GM19395 (cell line): ENCODE measurements around the gene ANAPC7.
"Not testable (repeated sequence)": the region's sequence is repeated elsewhere in the genome, so short reads cannot be mapped to it uniquely, and the experiment has no call there.

Experiments
- ATAC-seq: cut with Tn5 transposase; IDR thresholded peaks from one replicate; pipeline ENCODE4 v1.9.1; 2021; ENCODE audit warnings: mild to moderate bottlenecking, moderate library complexity; ENCODE audit not compliant: unreplicated experiment

ANAPC7 gene, protein sequence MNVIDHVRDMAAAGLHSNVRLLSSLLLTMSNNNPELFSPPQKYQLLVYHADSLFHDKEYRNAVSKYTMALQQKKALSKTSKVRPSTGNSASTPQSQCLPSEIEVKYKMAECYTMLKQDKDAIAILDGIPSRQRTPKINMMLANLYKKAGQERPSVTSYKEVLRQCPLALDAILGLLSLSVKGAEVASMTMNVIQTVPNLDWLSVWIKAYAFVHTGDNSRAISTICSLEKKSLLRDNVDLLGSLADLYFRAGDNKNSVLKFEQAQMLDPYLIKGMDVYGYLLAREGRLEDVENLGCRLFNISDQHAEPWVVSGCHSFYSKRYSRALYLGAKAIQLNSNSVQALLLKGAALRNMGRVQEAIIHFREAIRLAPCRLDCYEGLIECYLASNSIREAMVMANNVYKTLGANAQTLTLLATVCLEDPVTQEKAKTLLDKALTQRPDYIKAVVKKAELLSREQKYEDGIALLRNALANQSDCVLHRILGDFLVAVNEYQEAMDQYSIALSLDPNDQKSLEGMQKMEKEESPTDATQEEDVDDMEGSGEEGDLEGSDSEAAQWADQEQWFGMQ

DNA sequence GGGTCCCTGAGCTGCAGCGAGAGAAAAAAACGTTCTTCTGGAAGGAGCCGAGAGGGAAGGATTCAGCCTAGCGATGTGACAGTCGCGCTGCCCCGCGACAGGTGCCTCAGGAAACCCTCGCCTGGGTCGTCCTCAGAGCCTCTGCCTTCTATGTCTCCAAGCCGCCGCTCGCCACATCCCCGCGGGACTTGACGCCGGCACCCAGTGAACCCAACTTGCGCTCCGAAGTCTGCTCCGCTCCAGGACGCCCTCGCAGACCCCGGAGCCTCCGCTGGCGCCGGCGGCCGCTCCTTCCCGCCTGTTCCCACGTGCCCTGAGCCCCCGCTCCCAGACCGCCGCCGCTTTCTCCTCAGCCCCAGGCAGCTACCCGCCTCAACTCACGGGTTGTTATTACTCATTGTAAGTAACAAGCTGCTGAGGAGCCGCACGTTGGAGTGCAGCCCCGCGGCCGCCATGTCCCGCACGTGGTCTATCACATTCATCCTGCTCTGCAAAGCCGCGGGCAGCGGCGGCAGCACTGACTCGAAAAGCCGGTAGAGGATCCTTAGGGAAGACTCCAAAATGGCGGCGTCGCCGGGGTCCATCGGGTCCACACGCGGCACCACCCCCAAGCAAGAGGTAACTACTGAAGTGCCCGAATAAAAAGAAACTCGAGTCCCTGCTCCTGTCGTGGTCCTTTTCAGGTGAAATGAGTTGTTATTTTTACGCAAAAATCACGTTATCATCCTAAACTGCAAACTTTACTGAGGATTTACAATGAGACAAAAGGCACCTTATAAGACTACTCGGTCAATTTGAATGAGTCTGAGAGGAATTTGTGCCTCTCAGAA, at the start of gene ANAPC7:
ANAPC7 (minus strand) TSS at position 563 of the 830 bp plus-strand sequence; CDS start at position 482, 81 bp downstream.
- ATAC-seq: peak; percentile 91

DNA sequence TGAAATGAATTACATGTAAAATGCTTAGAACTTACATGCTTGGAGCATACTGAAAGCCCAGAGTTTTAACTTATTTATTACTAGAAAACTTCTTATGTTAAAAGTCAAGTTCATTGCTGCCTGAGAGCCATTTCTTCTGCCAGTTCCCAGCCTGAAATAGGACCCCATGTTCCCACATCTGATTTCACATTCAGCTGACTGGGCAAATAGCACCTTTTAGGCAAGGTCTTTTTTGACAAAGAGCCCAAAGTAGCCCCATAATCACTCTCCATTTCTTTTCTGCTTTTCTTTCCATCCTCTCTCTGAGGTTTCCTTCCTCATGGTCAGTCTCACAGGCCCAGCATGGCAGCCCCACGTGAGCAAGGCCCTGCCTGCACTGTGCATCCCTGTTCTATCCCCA, 47.8 kb upstream of the ANAPC7 start:
- ATAC-seq: no peak

DNA sequence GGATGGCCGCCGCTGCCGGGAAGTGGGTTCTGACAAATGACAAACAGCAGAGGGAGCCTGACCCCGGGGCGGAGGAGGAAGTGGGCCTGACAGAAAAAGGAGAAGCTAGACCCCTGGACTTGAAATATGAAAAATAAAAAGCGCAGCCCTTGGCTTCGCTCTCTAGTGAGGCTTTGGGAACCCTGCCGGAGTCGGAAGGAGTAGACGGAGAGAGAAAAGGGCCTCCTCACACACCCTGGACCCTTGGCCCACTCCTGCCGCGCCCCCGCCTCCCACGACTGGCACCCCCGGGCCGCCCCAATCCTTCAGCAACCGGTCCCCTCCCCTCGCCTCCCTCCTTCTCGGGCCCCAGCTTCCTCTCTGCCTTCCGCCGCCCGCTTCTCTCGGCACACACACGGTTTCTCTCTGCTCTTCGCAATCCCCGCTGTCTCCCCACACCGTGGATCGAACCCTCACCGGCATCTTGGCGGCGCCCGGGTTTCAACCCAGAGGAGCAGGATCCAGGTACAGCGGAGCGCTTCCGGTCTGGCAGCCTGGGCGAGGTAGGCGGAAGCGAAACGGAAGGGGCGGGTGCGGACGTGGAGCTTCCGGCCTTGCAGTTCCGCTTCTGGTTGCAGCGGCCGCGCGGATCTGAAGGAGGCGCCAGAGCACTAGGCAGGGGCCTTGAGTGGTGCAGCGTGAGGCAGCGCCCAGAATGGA, 46.4 kb upstream of the ANAPC7 start, which contains the start of gene ARPC3:
ARPC3 (minus strand) TSS at position 539 of the 699 bp plus-strand sequence; CDS start at position 462, 77 bp downstream.
- ATAC-seq: peak; percentile 92

DNA sequence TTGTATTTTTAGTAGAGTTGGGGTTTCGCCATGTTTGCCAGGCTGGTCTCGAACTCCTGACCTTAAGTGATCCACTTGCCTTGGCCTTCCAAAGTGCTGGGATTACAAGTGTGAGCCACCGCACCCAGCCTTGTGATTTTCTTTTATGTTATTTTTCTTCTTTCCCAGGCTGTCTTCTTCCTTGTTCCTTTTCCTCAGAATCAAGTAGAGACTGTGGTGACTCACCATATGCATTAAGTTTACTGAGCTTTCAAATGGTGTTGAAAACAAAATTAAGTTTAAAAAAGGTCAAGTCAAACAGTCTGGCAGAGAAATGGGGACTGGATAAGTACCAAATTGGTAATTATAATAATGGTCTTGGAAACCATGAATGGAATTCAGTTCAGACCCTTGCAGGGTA, 40.9 kb upstream of the ANAPC7 start:
- ATAC-seq: no peak

- no peak for ATAC-seq
Observed at GRCh38 chr12:110436231-110436630, 32.7 kb upstream of the ANAPC7 start.

DNA sequence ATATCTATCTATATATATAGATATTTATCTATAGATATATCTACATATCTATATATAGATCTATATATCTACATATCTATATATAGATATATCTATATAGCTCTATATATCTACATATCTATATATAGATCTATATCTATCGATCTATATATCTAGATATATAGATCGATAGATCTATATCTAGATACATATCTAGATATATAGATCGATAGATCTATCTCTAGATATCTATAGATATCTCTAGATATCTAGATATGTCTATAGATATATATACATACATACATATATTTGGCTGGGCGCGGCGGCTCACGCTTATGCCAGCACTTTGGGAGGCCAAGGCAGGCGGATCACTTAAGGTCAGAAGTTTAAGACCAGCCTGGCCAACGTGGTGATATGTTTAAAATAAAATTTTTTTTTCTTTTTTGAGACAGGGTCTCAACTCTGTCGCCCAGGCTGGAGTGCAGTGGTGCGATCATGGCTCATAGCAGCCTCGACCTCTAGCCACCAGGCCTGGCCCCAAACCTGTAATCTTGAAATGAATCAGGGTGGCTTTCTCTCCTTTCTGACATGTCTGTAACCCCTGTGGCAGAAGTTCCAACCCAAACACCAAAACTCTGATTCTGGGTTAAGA, 28.6 kb upstream of the ANAPC7 start:
- no peak for ATAC-seq

GRCh38 chr12:110429676-110430075, 26.2 kb upstream of the ANAPC7 start:
- ATAC-seq: not testable (repeated sequence)

DNA sequence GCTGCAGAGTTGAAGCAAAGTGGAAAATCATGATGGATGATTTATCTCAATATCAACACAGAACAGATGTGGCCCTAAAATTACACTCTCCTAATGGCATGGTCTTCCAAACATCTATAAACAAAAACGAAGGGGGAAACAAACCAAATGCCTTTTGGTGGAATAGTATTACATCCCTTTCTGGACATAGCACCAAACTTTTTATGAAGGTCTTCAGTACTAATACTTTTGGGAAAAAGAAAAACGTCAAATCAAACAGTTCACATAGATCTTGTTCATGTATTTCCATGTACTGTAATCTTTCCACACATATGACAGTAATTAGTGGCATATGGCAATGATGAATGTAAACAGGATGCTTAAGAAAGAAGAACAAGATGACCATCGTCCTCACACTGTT, 22.9 kb upstream of the ANAPC7 start:
- ATAC-seq: no peak

DNA sequence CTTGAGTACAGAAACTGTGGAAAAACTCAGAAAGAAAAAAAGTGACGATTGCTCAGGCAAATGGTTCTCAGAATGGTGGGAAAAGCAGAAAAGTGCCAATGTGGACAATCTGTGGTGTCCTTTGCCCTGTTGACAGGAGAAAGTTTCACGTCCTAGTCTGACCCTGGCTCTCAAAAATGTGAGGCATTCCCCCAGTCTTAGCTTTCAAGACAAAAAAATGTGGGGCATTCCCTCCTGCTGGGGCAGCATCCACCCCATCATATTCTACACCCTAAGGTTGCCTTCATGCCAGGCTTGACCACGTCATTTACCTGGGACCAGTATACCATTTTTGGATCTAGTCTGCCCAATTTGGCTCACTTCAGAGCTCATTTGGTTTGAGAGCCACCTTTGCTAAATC, 20.7 kb upstream of the ANAPC7 start:
- ATAC-seq: no peak

DNA sequence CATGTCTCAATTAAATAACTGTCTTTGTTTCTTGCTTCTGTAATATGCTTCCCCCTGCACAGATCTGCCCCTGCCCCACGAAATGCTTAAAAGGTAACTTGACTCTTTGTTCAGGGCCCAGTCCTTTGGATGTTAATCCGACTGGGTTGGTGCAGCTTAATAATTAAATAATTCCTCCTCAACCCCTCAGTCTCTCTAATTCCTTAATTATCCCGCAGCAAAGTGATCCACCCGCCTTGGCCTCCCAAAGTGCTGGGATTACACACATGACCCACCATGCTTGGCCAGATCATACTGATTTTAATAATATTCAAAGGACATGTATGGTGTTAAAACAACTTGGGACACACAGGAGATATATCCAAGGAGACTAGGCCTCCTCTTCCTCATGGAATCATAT, 18.2 kb upstream of the ANAPC7 start:
- ATAC-seq: no peak

DNA sequence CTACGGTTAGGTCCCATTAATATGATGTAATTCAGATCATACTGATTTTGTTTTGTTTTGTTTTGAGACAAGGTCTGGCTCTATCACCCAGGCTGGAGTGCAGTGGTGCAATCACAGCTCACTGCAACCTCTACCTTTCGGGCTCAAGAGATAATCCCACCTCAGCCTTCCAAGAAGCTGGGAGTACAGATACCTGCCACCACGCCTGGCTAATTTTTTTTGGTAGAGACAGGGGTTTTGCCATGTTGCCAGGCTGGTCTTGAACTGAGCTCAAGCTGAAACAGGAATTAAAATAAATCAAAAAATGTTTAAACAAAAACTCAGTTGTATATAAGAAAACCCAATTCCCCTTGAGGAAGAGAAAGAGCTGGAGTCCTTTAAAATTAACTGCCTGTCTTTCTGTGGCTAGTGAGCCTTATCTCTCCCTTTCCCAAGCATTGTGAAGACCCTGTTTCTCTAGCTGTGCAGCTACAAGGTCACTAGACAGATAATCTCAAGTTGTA, 17.7 kb upstream of the ANAPC7 start:
- no peak for ATAC-seq

DNA sequence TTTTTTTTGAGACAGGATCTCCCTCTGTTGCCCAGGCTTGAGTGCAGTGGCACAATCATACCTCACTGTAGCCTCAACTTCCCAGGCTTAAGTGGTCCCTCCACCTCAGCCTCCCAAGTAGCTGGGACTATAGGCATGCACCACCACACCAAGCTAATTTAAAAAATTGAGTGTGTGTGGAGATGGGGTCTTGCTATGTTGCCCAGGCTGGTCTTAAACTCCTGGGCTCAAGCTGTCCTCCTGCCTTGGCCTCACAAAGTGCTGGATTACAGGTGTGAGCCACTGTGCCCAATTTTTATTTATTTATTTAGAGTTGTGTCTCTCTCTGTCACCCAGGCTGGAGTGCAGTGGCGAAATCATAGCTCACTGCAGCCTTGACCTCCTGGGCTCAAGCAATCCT, 17.1 kb upstream of the ANAPC7 start:
- ATAC-seq: not testable (repeated sequence)

GRCh38 chr12:110417113-110417512, 13.6 kb upstream of the ANAPC7 start:
- not testable (repeated sequence) for ATAC-seq

DNA sequence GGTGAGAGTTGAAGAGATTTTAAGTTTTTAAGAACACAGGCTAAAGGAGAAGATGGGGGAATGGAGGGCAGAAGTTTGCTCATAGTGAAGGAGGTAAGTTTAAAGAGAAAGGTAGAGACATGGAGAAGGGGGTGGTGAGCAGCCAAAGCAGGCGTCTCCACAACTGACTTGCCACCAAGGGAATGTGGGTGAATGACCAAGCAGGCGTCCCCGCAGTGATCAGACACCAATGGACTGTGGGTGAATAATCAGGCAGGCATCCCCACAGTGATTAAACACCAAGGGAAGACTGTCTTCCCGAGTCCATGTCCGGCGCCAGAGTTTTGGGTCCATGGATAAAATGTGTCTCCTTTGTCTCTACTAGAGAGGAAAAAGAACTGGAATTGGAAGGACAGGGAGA, 6.6 kb upstream of the ANAPC7 start:
- ATAC-seq: not testable (repeated sequence)

- not testable (repeated sequence) for ATAC-seq
Observed at GRCh38 chr12:110405126-110405662, 1.7 kb upstream of the ANAPC7 start.

DNA sequence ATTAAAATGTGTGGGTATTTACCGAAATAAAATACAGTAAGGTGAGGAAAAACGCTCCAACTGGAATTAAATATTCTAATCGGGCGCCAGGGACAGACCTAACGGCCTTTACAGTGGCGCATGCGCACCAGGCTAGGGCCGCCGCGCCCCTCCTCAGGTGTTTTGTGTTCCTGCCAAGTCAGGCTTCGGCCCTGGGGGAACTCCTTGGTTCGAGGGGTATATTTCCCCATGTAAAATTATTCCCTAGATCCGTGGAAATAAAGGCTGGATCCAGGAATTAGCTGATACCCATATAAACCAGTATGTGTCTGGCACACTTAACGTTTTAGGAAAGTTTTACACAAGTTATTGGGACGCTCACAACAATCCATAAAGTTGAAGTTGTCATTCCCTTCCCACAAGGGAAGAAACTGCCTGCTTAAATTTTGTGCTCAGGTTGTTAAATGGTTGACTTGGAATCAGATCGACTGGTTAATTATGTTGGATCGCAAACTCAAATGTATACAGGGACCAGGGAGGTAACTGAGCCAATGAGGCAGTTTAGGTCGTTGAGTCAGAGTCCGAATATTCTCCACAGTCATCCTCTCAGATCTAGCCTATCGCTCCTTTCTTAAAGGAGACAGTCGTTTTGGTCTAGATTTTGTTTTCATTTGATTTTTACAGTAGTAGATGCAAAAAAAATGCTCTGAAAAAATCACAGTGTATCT, 621 bp upstream of the ANAPC7 start:
- no peak for ATAC-seq

GRCh38 chr12:110382683-110383082, 20.8 kb downstream of the ANAPC7 start:
- ATAC-seq: no peak

- ATAC-seq: no peak
Observed at GRCh38 chr12:110379631-110380030, 23.9 kb downstream of the ANAPC7 start.

DNA sequence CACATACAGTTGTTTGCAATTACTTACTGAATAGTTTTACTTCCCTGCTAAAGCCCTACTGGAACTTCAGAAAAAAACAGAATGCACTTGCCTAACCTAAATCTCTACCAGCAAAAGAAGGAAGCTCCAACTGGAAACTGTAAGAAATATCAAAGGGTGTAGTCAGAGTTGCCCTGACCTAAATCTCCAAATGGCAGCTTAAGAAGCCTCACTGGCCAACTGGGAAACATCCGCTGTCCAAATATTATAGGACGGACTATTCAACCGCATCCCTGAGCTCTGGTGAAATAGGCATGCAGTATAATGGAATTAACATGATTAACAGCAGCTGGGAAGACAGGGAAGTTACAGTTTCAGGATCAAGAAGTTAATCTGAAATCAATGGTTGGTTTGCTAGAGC, 24.3 kb downstream of the ANAPC7 start:
- no peak for ATAC-seq
